HuH-7.5 (cell line): ENCODE results near the gene KRTAP22-1.

Source experiments
- DNase-seq: peaks from one replicate; pipeline ENCODE4 v3.0.0; 2011; ENCODE audit warnings: low spot score

Gene KRTAP22-1

GRCh38 chr21:30625449-30626165, 24.7 kb downstream of the KRTAP22-1 start:
- DNase-seq: no peak

GRCh38 chr21:30628109-30628508, 27.2 kb downstream of the KRTAP22-1 start:
- no peak for DNase-seq

- no peak for DNase-seq
Observed at GRCh38 chr21:30629200-30629599, 28.3 kb downstream of the KRTAP22-1 start.

GRCh38 chr21:30634906-30635305, 34.0 kb downstream of the KRTAP22-1 start, which contains the start of gene KRTAP20-2:
Gene KRTAP20-2 (plus strand): TSS chr21:30635206. CDS start chr21:30635264, 58 bp downstream.
- no peak for DNase-seq

GRCh38 chr21:30638686-30639085, 37.8 kb downstream of the KRTAP22-1 start:
- no peak for DNase-seq

GRCh38 chr21:30642564-30642963, 41.7 kb downstream of the KRTAP22-1 start, which contains the start of gene KRTAP20-3:
Gene KRTAP20-3 (plus strand): TSS chr21:30642864.
- DNase-seq: no peak

GRCh38 chr21:30646904-30647414, 46.1 kb downstream of the KRTAP22-1 start:
- no peak for DNase-seq
